GM21423 (cell line): ENCODE results near the gene CPD.
A peak's percentile ranks its signal among the peaks of the same experiment; 100 is the strongest.
"Not testable (repeated sequence)": the region's sequence is repeated elsewhere in the genome, so short reads cannot be mapped to it uniquely, and the experiment has no call there.

Experiments
- ATAC-seq: cut with Tn5 transposase; IDR thresholded peaks from one replicate; pipeline ENCODE4 v1.9.1; 2021; ENCODE audit warnings: mild to moderate bottlenecking, moderate library complexity; ENCODE audit not compliant: unreplicated experiment

Gene CPD

DNA sequence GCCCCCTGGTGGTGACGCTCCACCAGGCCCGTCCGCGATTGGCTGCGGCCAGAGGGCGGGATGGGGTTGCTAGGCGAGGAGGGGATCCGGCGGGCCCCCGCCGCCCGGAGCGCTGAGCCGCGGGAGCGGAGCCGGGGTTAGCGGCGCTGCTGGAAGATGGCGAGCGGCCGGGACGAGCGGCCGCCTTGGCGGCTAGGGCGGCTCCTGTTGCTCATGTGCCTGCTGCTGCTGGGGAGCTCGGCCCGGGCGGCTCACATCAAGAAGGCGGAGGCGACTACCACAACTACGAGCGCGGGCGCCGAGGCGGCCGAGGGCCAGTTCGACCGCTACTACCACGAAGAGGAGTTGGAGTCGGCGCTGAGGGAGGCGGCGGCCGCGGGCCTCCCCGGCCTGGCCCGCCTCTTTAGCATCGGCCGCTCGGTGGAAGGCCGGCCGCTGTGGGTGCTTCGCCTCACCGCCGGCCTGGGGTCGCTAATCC, at the start of gene CPD:
Gene CPD (plus strand): TSS at position 103 of the 478 bp plus-strand sequence. CDS start 54 bp downstream, at position 157.
- ATAC-seq = peak; percentile 91

DNA sequence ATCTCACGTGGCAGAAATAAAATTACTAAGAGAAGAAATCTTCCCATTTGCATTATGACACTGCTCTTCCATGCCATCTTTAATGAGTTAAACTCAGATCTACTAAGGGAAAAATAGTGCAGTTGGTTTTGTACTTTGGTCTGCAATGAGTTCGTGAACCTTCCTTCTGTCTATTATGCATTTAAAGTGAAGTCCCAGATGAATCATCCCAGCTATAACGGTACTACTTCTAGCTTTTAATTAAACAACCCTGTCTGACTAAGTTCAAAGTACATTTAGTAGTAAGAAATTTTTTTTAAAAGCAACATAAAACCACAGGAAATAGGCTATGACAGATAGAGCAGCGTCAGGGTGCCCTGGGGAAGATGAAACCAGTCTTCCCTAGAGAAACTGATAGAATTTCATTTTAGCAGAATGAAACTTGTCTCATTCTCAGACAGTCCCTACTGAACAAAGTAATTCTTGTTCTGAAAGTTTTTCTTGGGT, 46.6 kb upstream of the CPD start:
- peak; percentile 70 for ATAC-seq

DNA sequence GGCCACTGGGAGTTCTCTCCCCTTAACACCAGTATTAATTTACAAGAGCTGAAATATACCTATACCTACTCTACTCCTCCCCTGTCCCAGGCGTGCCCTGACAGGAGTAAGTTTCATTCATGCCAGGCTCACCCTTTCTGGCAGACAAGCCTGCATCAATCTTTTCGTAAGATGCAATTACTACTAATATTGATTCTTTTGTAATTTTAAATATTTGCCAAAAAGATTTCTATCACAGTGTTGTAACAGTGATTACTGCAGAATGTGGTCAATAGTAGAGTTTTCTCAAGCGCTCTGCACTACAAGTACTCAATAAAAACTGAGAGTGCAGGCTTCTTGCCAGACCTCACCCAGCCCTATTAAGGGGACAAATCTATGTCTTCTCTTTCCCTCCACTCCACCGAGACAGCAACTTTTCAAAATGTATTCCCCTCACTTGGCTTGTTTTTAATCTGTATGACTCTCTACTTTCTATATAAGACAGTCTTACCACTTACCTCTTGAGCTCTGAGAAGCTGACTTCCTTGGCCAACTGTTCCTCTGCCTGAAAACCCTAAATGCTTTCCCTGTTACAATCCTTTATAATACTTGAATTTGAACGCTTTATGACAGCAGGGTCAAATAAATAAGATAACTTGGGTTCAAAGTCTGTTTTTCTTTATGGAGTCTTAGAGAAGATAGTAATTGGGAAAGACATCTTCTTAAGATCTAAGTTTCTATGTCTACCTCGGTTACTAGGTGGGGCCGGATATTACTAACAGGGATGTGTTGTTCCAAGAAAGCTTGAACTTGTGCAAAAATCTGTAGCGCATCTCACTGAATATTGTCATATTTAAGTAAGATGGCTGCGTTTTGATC, 45.0 kb upstream of the CPD start, which contains the start of gene TMIGD1:
Gene TMIGD1 (minus strand): TSS at position 555 of the 858 bp plus-strand sequence. CDS start 1,924 bp downstream, outside the sequence.
- no peak for ATAC-seq

DNA sequence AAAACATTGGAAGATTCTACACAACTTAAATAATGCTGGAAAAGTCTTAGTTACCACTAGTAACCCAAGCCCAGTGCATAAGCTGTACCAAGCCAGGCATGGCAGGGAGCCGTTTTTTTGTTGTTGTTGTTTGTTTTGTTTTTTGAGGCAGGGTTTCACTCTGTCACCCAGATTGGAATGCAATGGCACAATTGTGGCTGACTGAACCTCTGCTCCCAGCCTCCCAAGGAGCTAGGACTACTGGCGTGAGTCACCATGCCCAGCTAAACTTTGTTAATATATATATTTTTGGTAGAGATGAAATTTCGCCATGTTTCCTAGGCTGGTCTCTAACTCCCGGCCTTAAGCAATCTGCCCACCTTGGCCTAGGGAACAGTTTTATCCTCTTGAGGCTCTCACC, 44.3 kb upstream of the CPD start:
- no peak for ATAC-seq

DNA sequence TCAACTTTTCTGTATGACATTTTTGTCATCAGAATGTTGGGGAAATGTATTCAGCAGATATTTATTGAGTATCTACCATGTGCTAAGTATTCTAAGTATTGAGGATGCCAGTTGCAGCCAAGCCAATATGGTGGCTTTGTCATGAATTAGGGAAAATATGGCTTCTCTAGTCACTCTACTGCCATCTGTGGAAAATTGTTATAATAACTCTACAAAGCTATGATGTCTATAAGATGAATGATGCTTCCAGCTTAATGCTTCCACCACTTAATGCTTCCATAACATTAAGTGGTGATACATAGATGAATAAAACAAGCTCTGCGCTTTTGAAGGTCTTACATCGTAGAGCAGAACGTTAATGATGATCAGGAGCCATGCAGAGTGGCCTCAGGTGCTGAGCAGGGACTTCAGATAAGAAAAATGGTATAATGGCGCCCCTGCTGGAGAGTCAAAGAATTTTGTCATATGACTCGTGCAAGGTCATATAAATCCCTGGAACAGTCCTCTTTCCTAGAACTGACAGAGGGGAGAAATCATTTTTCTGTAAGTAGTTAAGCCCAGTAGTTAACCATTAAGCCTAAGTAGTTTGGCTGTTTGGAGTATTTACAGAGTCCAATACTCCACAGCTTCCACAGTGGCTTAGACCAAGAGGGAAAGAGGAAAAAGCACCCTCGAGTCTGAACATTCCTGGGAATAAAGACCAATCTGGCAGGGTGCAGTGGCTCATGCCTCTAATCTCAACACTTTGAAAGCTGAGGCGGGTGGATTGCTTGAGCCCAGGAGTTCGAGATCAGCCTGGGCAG, 42.2 kb upstream of the CPD start:
- no peak for ATAC-seq

DNA sequence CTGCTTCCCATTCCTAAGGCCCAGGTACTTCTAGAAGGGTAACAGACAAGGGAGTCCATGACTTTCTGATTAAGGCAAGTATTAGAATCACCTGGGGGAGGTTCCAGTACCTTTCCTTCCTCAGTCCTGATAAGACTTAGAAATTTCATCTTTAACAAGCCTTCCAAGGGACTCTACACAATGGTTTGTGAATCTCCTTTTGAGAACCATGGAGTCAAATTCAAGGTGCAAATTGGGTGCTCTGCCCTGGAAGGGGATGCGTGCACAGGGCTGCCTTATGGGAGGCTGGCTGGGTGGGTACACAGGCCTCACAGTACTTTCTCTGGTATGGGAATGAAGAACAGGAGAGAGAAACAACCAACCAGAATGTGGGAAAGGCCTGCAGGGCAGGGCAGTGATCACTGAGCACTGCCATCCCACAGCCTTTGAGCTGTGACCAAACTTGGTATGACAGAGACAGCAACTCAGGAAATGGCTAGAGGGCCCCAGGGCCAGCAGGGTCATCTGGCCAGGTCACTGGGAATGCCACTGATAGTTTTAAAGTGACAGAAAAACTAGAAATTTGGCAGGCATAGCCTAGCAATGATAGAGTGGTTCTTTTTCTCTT, 41.2 kb upstream of the CPD start:
- ATAC-seq = no peak

DNA sequence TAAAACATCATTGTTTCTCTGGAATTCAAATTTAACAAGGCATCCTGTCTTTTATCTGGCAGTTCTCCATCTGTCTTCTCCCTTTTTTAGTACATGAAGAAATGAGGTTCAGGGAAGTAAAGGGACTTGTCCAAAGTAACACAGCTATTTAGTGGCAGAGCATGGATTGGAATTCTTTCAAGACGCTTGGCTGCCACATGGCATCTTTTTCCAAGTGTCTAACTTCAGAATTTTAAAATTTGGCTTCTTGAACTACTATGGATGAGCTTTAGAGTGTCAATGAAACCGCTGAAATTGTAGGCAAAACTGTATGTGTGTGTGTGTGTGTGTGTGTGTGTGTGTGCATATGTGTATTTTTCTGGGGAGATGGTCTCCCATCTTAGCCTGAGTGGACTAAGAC, 39.6 kb upstream of the CPD start:
- no peak for ATAC-seq

DNA sequence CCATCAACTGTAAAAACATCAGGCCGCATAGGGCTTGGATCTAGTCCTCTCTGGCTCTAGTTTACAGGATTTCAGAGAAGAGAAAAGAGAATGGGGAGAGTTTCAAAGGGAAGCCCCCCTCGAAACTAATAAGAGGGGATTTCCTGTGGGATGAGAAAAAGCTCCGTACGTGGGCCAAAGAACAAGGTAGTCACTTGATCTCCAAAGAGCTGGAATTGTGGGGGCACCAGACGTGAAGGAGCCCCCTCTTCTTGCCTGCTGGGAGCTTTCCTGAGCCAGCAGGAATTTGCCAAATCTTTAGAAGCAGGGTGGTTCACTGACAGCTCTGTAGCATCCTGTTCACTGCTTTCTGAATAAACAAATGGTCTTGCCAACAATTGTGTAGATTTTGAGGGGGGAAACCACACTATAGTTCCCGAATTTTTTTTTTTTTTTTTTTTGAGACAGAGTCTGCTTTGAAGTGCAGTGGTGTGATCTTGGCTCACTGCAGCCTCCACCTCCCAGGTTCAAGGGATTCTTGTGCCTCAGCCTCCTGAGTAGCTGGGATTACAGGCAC, 37.8 kb upstream of the CPD start:
- no peak for ATAC-seq

DNA sequence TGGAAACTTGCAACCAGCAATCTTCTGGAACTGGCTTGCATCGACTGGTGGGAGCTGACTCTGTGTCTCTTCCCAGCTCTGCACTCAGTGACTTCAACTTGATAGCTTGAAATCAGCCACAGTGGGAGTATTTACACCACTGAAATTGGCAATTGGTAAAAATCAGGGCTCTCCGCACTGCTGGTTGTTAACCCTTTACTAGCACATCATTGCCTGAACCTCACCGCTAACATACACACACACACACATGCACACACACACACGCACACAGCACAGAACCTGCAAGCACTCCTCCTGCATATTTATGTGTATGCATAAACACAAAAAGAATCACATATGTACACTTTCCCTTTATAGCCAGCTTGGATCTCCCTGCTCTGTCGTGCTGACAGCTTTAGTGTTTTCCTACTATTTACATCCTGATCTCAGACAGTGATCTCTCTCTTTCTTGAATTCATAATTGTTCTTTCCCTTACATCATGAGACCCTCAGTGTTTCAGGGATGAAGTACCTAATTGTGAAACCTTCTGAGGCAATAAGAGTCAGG, 37.0 kb upstream of the CPD start:
- no peak for ATAC-seq

DNA sequence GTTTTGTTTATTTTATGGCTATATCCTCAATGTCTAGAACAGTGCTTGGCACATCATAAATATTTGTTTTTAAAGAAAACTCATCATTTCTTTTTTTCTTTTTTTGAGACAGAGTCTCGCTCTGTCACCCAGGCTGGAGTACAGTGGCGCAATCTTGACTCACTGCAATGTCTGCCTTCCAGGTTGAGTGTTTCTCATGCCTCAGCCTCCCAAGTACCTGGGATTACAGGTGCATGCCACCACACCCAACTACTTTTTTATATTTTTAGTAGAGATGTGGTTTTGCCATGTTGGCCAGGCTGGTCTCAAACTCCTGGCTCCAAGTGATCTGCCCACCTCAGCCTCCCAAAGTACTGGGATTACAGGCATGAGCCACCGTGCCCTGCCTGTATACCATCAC, 35.5 kb upstream of the CPD start:
- not testable (repeated sequence) for ATAC-seq

DNA sequence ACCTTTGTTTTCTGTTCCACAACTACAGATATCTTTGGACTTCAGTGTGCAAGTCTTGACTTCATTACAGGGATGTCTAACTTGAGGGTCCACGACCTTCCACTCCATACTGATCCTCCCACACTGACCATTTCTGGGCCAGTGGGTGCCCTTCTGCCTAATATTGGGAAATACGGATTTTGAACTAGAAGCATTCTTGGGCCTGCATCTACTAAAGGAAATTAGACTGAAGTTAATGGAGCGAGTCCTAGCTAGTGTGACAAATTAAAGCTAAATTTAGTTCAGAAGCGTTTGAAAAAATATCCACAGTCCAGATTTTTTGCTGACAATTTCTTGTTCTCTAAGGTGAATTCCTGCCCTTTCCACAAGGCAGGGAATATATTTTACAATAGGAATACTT, 34.9 kb upstream of the CPD start:
- ATAC-seq = no peak

DNA sequence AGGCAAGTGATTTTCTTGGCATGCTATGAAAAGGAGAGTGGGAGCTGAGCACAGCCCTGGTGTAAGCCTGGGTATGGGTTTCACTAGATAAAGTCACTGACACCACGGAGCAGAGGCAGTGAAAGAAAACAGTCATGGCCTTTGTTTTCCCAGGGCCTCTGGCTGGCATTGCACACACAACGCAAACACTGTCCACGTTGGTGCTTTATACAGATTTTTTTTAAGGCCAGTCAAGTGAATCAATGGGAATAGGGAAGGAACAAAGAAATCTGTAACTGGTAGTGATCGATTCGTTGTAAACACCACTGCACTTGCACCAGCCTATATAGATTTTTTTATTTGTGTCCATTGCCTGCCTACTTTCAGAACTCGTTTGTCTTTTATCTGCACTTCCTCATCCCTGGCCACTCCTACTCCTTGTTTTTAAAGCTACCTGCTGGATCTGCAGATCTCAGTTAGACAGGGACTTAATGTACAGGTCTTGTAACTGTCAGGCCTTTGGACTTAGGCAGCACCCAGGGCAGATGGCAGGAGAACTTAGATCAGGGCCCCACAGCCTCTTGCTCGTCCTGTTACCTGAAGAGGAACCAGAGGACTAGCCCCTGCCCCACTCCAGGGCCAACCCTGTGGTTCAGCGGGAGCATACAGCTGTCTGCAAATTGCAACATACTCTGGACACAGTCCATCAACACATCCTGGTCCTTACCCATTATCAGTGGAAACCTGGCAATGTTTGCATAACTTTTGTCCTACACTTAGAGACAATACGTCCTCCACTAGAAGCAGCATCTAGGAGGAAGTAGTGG, 34.2 kb upstream of the CPD start:
- no peak for ATAC-seq

DNA sequence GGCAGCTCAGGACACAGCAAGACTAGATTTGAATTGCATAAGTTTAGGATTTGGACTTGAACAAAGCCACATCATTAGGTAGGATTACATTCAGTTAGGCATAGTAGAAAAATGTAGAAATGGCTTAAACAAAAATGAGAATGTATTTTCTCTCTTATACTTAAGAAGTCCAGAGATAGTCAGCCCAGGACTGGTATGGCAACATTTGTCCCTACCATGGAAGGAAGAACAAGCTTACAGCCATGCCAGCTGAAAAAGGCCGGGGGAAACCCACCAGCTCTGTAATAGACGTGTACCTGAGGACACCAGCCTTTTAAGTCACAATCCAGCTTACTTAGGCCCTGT, 33.7 kb upstream of the CPD start:
- ATAC-seq = no peak

DNA sequence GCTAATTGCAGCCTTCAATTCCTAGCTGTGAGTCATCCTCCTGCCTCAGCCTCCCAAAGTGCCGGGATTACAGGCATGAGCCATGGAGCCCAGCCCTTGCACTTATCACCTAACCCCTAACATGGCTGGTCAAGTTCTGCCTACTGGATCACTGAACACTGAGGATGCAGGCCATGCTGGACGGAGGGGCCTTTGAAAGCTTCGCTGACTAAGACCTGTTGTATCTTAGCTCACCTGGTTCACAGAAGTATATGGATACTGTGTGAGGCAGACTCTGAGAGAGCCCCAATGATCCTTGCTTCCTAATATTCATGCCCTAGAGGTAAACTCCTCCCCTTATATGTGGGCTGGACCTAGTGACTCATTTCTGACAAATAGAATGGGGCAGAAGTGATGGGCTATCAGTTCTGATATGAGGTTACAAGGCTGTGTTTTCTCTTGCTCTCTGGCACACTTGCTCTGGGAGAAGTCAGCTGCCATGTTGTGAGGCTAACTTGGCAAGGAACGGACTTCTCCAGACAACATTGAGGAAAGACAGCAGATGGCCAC, 33.1 kb upstream of the CPD start:
- no peak for ATAC-seq

DNA sequence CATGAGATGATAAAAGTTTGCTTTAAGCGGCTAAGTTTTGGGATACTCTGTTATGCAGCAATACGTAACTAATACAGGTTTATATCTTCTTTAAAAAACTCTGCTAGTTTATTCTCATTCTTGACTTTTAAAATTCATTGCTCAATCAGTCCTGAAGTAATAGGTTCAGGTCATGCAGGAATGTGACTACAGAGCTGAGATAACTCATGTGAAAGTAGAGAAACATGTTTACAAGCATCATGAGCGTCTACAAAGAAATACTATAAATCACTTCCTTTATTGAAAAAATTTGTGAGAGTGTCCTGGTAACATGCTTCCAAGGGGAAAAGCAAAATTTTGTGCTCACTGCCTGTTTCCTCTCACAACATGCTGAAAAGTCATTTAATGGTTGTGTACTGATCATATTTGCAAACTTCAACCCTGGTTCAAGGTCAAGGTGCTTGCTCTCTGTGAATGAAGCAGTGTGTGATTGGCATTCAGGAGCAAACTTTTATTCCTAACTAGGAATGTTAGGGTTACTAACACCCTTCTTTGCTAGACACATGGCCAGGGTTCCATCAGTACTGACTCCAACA, 32.4 kb upstream of the CPD start:
- no peak for ATAC-seq

DNA sequence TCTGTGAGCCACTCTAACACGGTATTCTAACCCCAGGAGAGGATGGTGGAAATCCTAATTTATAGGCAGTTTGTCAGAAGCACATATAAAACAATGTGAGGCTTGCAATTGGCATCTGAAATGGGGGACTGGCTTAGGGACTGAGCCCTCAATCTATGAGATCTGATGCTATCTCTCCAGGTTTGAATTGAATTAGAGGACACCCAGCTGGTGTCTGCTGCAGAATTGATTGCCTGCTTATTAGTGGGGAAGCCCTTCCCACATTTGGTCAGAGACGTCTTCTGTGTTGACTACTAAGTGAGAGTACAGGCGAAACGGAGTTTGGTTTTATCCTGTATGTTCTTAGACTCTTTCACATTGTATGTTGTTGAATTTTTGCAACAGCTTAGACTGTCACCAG, 31.2 kb upstream of the CPD start:
- no peak for ATAC-seq

DNA sequence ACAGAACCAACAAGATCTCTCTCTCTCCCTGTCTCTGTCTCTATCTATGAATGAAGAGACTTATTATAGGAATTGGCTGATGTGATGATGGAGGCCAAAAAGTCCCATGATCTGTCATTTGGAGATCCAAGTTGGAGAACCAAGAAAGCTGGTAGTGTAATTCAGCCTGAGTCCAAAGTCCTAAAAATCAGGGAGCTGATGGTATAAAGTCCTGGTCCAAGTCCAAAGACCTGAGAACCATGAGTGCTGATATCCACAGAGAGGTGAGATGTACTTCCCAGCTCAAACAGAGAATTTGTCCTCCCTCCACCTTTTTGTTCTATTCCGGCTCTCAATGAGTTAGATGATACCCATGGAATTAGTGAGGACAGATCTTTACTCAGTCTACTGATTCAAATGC, 29.5 kb upstream of the CPD start:
- no peak for ATAC-seq

DNA sequence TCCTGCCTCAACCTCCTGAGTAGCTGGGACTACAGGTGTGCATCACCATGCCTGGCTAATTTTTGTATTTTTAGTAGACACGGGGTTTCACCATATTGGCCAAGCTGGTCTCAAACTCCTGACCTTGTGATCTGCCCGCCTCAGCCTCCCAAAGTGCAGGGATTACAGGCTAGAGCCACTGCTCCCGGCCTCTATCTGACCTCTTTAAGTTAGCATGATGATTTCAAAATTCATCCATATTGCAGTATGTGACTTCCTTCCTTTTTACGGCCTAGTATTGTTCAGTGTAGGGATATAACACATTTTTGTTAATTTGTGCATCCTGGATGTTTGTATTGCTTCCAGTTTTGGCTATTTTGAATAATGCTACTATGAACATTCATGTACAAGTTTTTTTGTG, 27.5 kb upstream of the CPD start:
- not testable (repeated sequence) for ATAC-seq

DNA sequence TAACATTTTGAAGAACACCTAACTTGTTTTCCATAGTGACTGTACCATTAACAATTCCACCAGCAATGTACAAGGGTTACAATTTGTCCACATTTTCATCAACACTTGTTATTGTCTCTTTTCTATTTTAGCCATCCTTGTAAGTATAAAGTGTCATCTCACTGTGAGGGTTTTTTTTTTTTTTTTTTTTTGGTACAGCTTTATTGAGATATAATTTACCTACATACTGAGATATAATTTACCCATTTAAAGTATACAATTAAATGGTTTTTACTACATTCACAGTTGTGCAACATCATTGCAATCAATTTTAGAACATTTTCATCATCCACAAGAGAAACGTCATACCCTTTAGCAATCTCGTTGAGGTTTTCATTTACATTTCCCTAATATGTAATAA, 27.0 kb upstream of the CPD start:
- ATAC-seq = no peak
